ENCODE measurements around the gene SLC25A46. TPM values are rescaled to one million over a fixed set of nuclear protein-coding genes. Genes with fewer than 3 reads are reported as not detected.
"Not testable (repeated sequence)": the region's sequence is repeated elsewhere in the genome, so short reads cannot be mapped to it uniquely, and the experiment has no call there.

Gene SLC25A46
- polyA plus RNA-seq (2013) = 23.4 and 23.5 TPM in 2 replicates

GRCh38 chr5:110738812-110739651 is at the start of gene SLC25A46:
Gene SLC25A46 (plus strand): TSS chr5:110739007. CDS start chr5:110739120, 113 bp downstream.
- H3K4me2 ChIP-seq (ENCODE audit: low read length) = peak within 1 kb of the TSS; percentile 97
- H3K18ac ChIP-seq (ENCODE audit: low read length) = peak within 1 kb of the TSS; percentile 79
- no peak within 1 kb of the TSS for H3K23ac ChIP-seq (ENCODE audit: low read length)
- H2AK5ac ChIP-seq (ENCODE audit: low read length) = no peak within 1 kb of the TSS
- H3K9ac ChIP-seq (ENCODE audit: low read length) = peak within 1 kb of the TSS; percentile 96
- peak within 1 kb of the TSS; percentile 47 for H2BK5ac ChIP-seq (ENCODE audit: low read depth, low read length, poor library complexity)
- no peaks in the 10 kb centered on the region for H3K9me3 ChIP-seq (ENCODE audit: insufficient read depth, low read depth, low read length)
- H2BK120ac ChIP-seq (ENCODE audit: insufficient read depth, low read length, poor library complexity) = peak within 1 kb of the TSS; percentile 59
- peak within 1 kb of the TSS; percentile 97 for H4K8ac ChIP-seq (ENCODE audit: low read depth, low read length)
- peaks cover 3% of the 10 kb centered on the region for H3K79me2 ChIP-seq (ENCODE audit: control insufficient read depth, insufficient read depth, low read length, poor library complexity)
- peak within 1 kb of the TSS; percentile 62 for H4K91ac ChIP-seq (ENCODE audit: low read depth, low read length)
- peak within 1 kb of the TSS; percentile 52 for H3K4ac ChIP-seq (ENCODE audit: low read depth, low read length)
- no CpG with 5 or more reads among the region's 62 CpGs for WGBS (ENCODE audit: extremely low coverage, insufficient coverage, insufficient read length)
- H2BK12ac ChIP-seq (ENCODE audit: low read length) = no peak within 1 kb of the TSS
- peak; percentile 78 to 89 for DNase-seq
- H3K27ac ChIP-seq (ENCODE audit: low read depth, low read length) = peak within 1 kb of the TSS; percentile 54
- peak within 1 kb of the TSS; percentile 99 for H3K4me3 ChIP-seq (ENCODE audit: low read depth, low read length)
- peak within 1 kb of the TSS; percentile 98 for H2AFZ ChIP-seq (ENCODE audit: insufficient read depth, low read length, poor library complexity)
- peaks cover 7% of the 10 kb centered on the region for H3K79me1 ChIP-seq (ENCODE audit: low read length)
- H4K12ac ChIP-seq (ENCODE audit: low read depth, low read length) = peak within 1 kb of the TSS; percentile 73
- H3K36me3 ChIP-seq (ENCODE audit: control insufficient read depth in 1 of 2, insufficient read depth in 2 of 2, low read length in 2 of 2) = no peaks in the 10 kb centered on the region
- H3K4me1 ChIP-seq (ENCODE audit: control insufficient read depth in 1 of 2, insufficient read depth in 2 of 2, low read length in 2 of 2) = peaks cover 0 to 2% of the 10 kb centered on the region in 2 experiments
- H3K14ac ChIP-seq (ENCODE audit: low read length) = peak within 1 kb of the TSS; percentile 85
- H3K27me3 ChIP-seq (ENCODE audit: insufficient read depth, low read length) = no peaks in the 10 kb centered on the region

GRCh38 chr5:110690587-110690986 is 48.2 kb upstream of the SLC25A46 start:
- H2BK120ac ChIP-seq (ENCODE audit: insufficient read depth, low read length, poor library complexity); H3K9ac ChIP-seq (ENCODE audit: low read length); H3K4me3 ChIP-seq (ENCODE audit: low read depth, low read length); H2AFZ ChIP-seq (ENCODE audit: insufficient read depth, low read length, poor library complexity); H3K23ac ChIP-seq (ENCODE audit: low read length); H3K4me1 ChIP-seq (ENCODE audit: control insufficient read depth in 1 of 2, insufficient read depth in 2 of 2, low read length in 2 of 2); DNase-seq; H3K9me3 ChIP-seq (ENCODE audit: insufficient read depth, low read depth, low read length); H4K8ac ChIP-seq (ENCODE audit: low read depth, low read length); H2BK12ac ChIP-seq (ENCODE audit: low read length); H3K79me1 ChIP-seq (ENCODE audit: low read length); H3K27me3 ChIP-seq (ENCODE audit: insufficient read depth, low read length); H3K27ac ChIP-seq (ENCODE audit: low read depth, low read length); H4K91ac ChIP-seq (ENCODE audit: low read depth, low read length); H3K14ac ChIP-seq (ENCODE audit: low read length); H3K36me3 ChIP-seq (ENCODE audit: control insufficient read depth in 1 of 2, insufficient read depth in 2 of 2, low read length in 2 of 2); H2BK5ac ChIP-seq (ENCODE audit: low read depth, low read length, poor library complexity); H3K79me2 ChIP-seq (ENCODE audit: control insufficient read depth, insufficient read depth, low read length, poor library complexity); H3K18ac ChIP-seq (ENCODE audit: low read length); H3K4me2 ChIP-seq (ENCODE audit: low read length); H3K4ac ChIP-seq (ENCODE audit: low read depth, low read length); H4K12ac ChIP-seq (ENCODE audit: low read depth, low read length); H2AK5ac ChIP-seq (ENCODE audit: low read length): not testable (repeated sequence)
- no CpG with 5 or more reads among the region's 1 CpG for WGBS (ENCODE audit: extremely low coverage, insufficient coverage, insufficient read length)

- H2BK12ac ChIP-seq (ENCODE audit: low read length); H4K91ac ChIP-seq (ENCODE audit: low read depth, low read length); DNase-seq; H3K14ac ChIP-seq (ENCODE audit: low read length); H3K79me2 ChIP-seq (ENCODE audit: control insufficient read depth, insufficient read depth, low read length, poor library complexity); H2BK5ac ChIP-seq (ENCODE audit: low read depth, low read length, poor library complexity); H3K9me3 ChIP-seq (ENCODE audit: insufficient read depth, low read depth, low read length); H3K4me3 ChIP-seq (ENCODE audit: low read depth, low read length); H2AFZ ChIP-seq (ENCODE audit: insufficient read depth, low read length, poor library complexity); H4K12ac ChIP-seq (ENCODE audit: low read depth, low read length); H2AK5ac ChIP-seq (ENCODE audit: low read length); H3K27ac ChIP-seq (ENCODE audit: low read depth, low read length); H3K23ac ChIP-seq (ENCODE audit: low read length); H3K4me1 ChIP-seq (ENCODE audit: control insufficient read depth in 1 of 2, insufficient read depth in 2 of 2, low read length in 2 of 2); H3K18ac ChIP-seq (ENCODE audit: low read length); H3K79me1 ChIP-seq (ENCODE audit: low read length); H2BK120ac ChIP-seq (ENCODE audit: insufficient read depth, low read length, poor library complexity); H3K9ac ChIP-seq (ENCODE audit: low read length); H3K36me3 ChIP-seq (ENCODE audit: control insufficient read depth in 1 of 2, insufficient read depth in 2 of 2, low read length in 2 of 2); H3K27me3 ChIP-seq (ENCODE audit: insufficient read depth, low read length); H3K4ac ChIP-seq (ENCODE audit: low read depth, low read length); H4K8ac ChIP-seq (ENCODE audit: low read depth, low read length); H3K4me2 ChIP-seq (ENCODE audit: low read length): not testable (repeated sequence)
- no CpG with 5 or more reads among the region's 5 CpGs for WGBS (ENCODE audit: extremely low coverage, insufficient coverage, insufficient read length)
Observed at GRCh38 chr5:110692669-110693068, 46.1 kb upstream of the SLC25A46 start.

GRCh38 chr5:110702300-110702699 is 36.5 kb upstream of the SLC25A46 start:
- Histone ChIP-seq H4K12ac (ENCODE audit: low read depth, low read length) (no peak overlapping the region), H4K91ac (ENCODE audit: low read depth, low read length) (no peak overlapping the region), H3K79me1 (ENCODE audit: low read length) (no peaks in the 10 kb centered on the region), H3K36me3 (ENCODE audit: control insufficient read depth in 1 of 2, insufficient read depth in 2 of 2, low read length in 2 of 2) (no peaks in the 10 kb centered on the region), H2AFZ (ENCODE audit: insufficient read depth, low read length, poor library complexity) (no peak overlapping the region), H3K23ac (ENCODE audit: low read length) (no peak overlapping the region), H2BK5ac (ENCODE audit: low read depth, low read length, poor library complexity) (no peak overlapping the region), H3K9me3 (ENCODE audit: insufficient read depth, low read depth, low read length) (no peaks in the 10 kb centered on the region), H3K27ac (ENCODE audit: low read depth, low read length) (no peak overlapping the region), H3K4me2 (ENCODE audit: low read length) (no peak overlapping the region), H3K4me1 (ENCODE audit: control insufficient read depth in 1 of 2, insufficient read depth in 2 of 2, low read length in 2 of 2) (no peaks in the 10 kb centered on the region), H3K14ac (ENCODE audit: low read length) (no peak overlapping the region), H3K79me2 (ENCODE audit: control insufficient read depth, insufficient read depth, low read length, poor library complexity) (no peaks in the 10 kb centered on the region), H2AK5ac (ENCODE audit: low read length) (no peak overlapping the region), H2BK12ac (ENCODE audit: low read length) (no peak overlapping the region), H2BK120ac (ENCODE audit: insufficient read depth, low read length, poor library complexity) (no peak overlapping the region), H4K8ac (ENCODE audit: low read depth, low read length) (no peak overlapping the region), H3K18ac (ENCODE audit: low read length) (no peak overlapping the region), H3K9ac (ENCODE audit: low read length) (no peak overlapping the region), H3K4ac (ENCODE audit: low read depth, low read length) (no peak overlapping the region), H3K27me3 (ENCODE audit: insufficient read depth, low read length) (no peaks in the 10 kb centered on the region), H3K4me3 (ENCODE audit: low read depth, low read length) (no peak overlapping the region)
- no CpG with 5 or more reads among the region's 1 CpG for WGBS (ENCODE audit: extremely low coverage, insufficient coverage, insufficient read length)
- peak in 1 of 2 donors; percentile 45 for DNase-seq

All from trophoblast cell (in vitro differentiated cells and primary cell).